HPDE6-E6E7 (cell line): ENCODE results near the gene DAB2IP.

Experiments
- DNase-seq: peaks from one replicate; pipeline ENCODE4 v3.0.0; 2011; ENCODE audit warnings: missing footprints; ENCODE audit errors: extremely low spot score

Gene DAB2IP

GRCh38 chr9:121817476-121817875 is 166.0 kb downstream of the DAB2IP start:
- no peak for DNase-seq

GRCh38 chr9:121818016-121818661 is 166.7 kb downstream of the DAB2IP start:
- no peak for DNase-seq

GRCh38 chr9:121818841-121819427 is 167.5 kb downstream of the DAB2IP start:
- DNase-seq = no peak

GRCh38 chr9:121819428-121820231 is 168.2 kb downstream of the DAB2IP start:
- DNase-seq = peak; percentile 46

- DNase-seq = no peak
These were observed 169.0 kb downstream of the DAB2IP start for GRCh38 chr9:121820286-121821005.

- no peak for DNase-seq
These were observed 169.9 kb downstream of the DAB2IP start for GRCh38 chr9:121821326-121821725.

- no peak for DNase-seq
These were observed 171.0 kb downstream of the DAB2IP start for GRCh38 chr9:121822093-121823085.

GRCh38 chr9:121823451-121824169 is 172.2 kb downstream of the DAB2IP start:
- DNase-seq = no peak

- DNase-seq = no peak
These were observed 173.2 kb downstream of the DAB2IP start for GRCh38 chr9:121824651-121825030.

GRCh38 chr9:121825031-121825691 is 173.7 kb downstream of the DAB2IP start:
- DNase-seq = no peak

- DNase-seq = no peak
These were observed 175.3 kb downstream of the DAB2IP start for GRCh38 chr9:121826711-121827110.

GRCh38 chr9:121827251-121827967 is 176.0 kb downstream of the DAB2IP start:
- no peak for DNase-seq

- no peak for DNase-seq
These were observed 179.2 kb downstream of the DAB2IP start for GRCh38 chr9:121830441-121831140.

- DNase-seq = no peak
These were observed 180.4 kb downstream of the DAB2IP start for GRCh38 chr9:121831869-121832268.

- no peak for DNase-seq
These were observed 181.6 kb downstream of the DAB2IP start for GRCh38 chr9:121833061-121833460.
